Skin of body (tissue), 2 donors: Measurements from ENCODE around the gene DMAC2L. TPM values are rescaled to one million over a fixed set of nuclear protein-coding genes. Genes with fewer than 3 reads are reported as not detected.
"Not testable (repeated sequence)": the region's sequence is repeated elsewhere in the genome, so short reads cannot be mapped to it uniquely, and the experiment has no call there.

Experiments
- DNase-seq: peaks from one replicate; lab custom pipeline; 2025; lab: John Stamatoyannopoulos, UW
- total RNA-seq: library from RNA; depleted of rRNA; stranded (reverse); fragments of >200 nt; gene quantifications from one replicate; pipeline ENCODE4 v1.2.3, GENCODE V29; 2014

Gene DMAC2L
- total RNA-seq, 1 donor from 2014 or later: 6.7 TPM

- no peak for DNase-seq
Measured at GRCh38 chr14:50354527-50354926, 42.4 kb downstream of the DMAC2L start.

- no peak for DNase-seq
Measured at GRCh38 chr14:50355692-50356091, 43.6 kb downstream of the DMAC2L start.

- not testable (repeated sequence) for DNase-seq
Measured at GRCh38 chr14:50356283-50356682, 44.2 kb downstream of the DMAC2L start.

GRCh38 chr14:50357124-50357523 lies 45.0 kb downstream of the DMAC2L start:
- no peak for DNase-seq

GRCh38 chr14:50357753-50358395 lies 45.8 kb downstream of the DMAC2L start:
- no peak for DNase-seq

GRCh38 chr14:50359631-50360030 lies 47.5 kb downstream of the DMAC2L start:
- DNase-seq: no peak

- DNase-seq: no peak
Measured at GRCh38 chr14:50360093-50360492, 48.0 kb downstream of the DMAC2L start.

- no peak for DNase-seq
Measured at GRCh38 chr14:50360851-50361250, 48.7 kb downstream of the DMAC2L start.

- not testable (repeated sequence) for DNase-seq
Measured at GRCh38 chr14:50361473-50362403, 49.6 kb downstream of the DMAC2L start.

GRCh38 chr14:50362764-50363713 lies 50.9 kb downstream of the DMAC2L start:
- peak; percentile 27 for DNase-seq

GRCh38 chr14:50363714-50364111 lies 51.6 kb downstream of the DMAC2L start:
- peak; percentile 39 for DNase-seq

- no peak for DNase-seq
Measured at GRCh38 chr14:50364792-50365191, 52.7 kb downstream of the DMAC2L start.

GRCh38 chr14:50365572-50365971 lies 53.4 kb downstream of the DMAC2L start:
- DNase-seq: not testable (repeated sequence)

GRCh38 chr14:50366115-50366514 lies 54.0 kb downstream of the DMAC2L start:
- no peak for DNase-seq

GRCh38 chr14:50366589-50366988 lies 54.5 kb downstream of the DMAC2L start:
- no peak for DNase-seq

GRCh38 chr14:50371546-50371945 lies 59.4 kb downstream of the DMAC2L start:
- DNase-seq: no peak

- DNase-seq: no peak
Measured at GRCh38 chr14:50373959-50374358, 61.8 kb downstream of the DMAC2L start.

- no peak for DNase-seq
Measured at GRCh38 chr14:50375760-50376159, 63.6 kb downstream of the DMAC2L start.
